ENCODE data around the gene KDSR. TPM values are rescaled to one million over a fixed set of nuclear protein-coding genes. Genes with fewer than 3 reads are reported as not detected.

KDSR gene
- total RNA-seq, 1 donor from 2014 or later, result 35.7 TPM

GRCh38 chr18:63405986-63406385 lies 39.0 kb upstream of the KDSR start:
- H3K4me1 Mint-ChIP-seq, result no peaks in the 10 kb centered on the region
- peaks cover 2% of the 10 kb centered on the region for H3K36me3 Mint-ChIP-seq (ENCODE audit: low read depth)
- H3K9me3 Mint-ChIP-seq, result no peaks in the 10 kb centered on the region
- H3K4me3 Mint-ChIP-seq, result no peak overlapping the region
- H3K27ac Mint-ChIP-seq (ENCODE audit: unreplicated experiment), result no peak overlapping the region
- DNase-seq (ENCODE audit: low read depth, low spot score), result no peak
- TF ChIP-seq CTCF (conservative IDR thresholded peaks at IDR 0.05), result no peak
- no peaks in the 10 kb centered on the region for H3K27me3 Mint-ChIP-seq (ENCODE audit: low read depth)

GRCh38 chr18:63402246-63403162 lies 35.5 kb upstream of the KDSR start:
- peaks cover 2% of the 10 kb centered on the region for H3K36me3 Mint-ChIP-seq (ENCODE audit: low read depth)
- TF ChIP-seq CTCF (conservative IDR thresholded peaks at IDR 0.05), result no peak
- DNase-seq (ENCODE audit: low read depth, low spot score), result no peak
- no peaks in the 10 kb centered on the region for H3K27me3 Mint-ChIP-seq (ENCODE audit: low read depth)
- no peaks in the 10 kb centered on the region for H3K9me3 Mint-ChIP-seq
- no peak overlapping the region for H3K27ac Mint-ChIP-seq (ENCODE audit: unreplicated experiment)
- H3K4me3 Mint-ChIP-seq, result no peak overlapping the region
- no peaks in the 10 kb centered on the region for H3K4me1 Mint-ChIP-seq

GRCh38 chr18:63399300-63399699 lies 32.3 kb upstream of the KDSR start:
- H3K9me3 Mint-ChIP-seq, result no peaks in the 10 kb centered on the region
- H3K27me3 Mint-ChIP-seq (ENCODE audit: low read depth), result no peaks in the 10 kb centered on the region
- H3K4me1 Mint-ChIP-seq, result no peaks in the 10 kb centered on the region
- H3K4me3 Mint-ChIP-seq, result no peak overlapping the region
- TF ChIP-seq CTCF (conservative IDR thresholded peaks at IDR 0.05), result no peak
- no peak for DNase-seq (ENCODE audit: low read depth, low spot score)
- H3K36me3 Mint-ChIP-seq (ENCODE audit: low read depth), result peaks cover 2% of the 10 kb centered on the region
- no peak overlapping the region for H3K27ac Mint-ChIP-seq (ENCODE audit: unreplicated experiment)

GRCh38 chr18:63397349-63397748 lies 30.3 kb upstream of the KDSR start:
- Mint-ChIP-seq H3K36me3 (ENCODE audit: low read depth) (no peaks in the 10 kb centered on the region), H3K27ac (ENCODE audit: unreplicated experiment) (no peak overlapping the region), H3K4me1 (no peaks in the 10 kb centered on the region), H3K9me3 (no peaks in the 10 kb centered on the region), H3K27me3 (ENCODE audit: low read depth) (no peaks in the 10 kb centered on the region), H3K4me3 (no peak overlapping the region)
- DNase-seq (ENCODE audit: low read depth, low spot score), result no peak
- no peak for TF ChIP-seq CTCF (conservative IDR thresholded peaks at IDR 0.05)

- Mint-ChIP-seq H3K4me1 (no peaks in the 10 kb centered on the region), H3K27me3 (ENCODE audit: low read depth) (no peaks in the 10 kb centered on the region), H3K9me3 (no peaks in the 10 kb centered on the region), H3K36me3 (ENCODE audit: low read depth) (peaks cover 5% of the 10 kb centered on the region), H3K27ac (ENCODE audit: unreplicated experiment) (no peak overlapping the region), H3K4me3 (no peak overlapping the region)
- TF ChIP-seq CTCF (conservative IDR thresholded peaks at IDR 0.05), result no peak
- DNase-seq (ENCODE audit: low read depth, low spot score), result no peak
These were observed 28.5 kb upstream of the KDSR start for GRCh38 chr18:63395503-63395902.
